Fibroblast of peridontal ligament (primary cell): ENCODE measurements around the gene EXOC2.
"Not testable (repeated sequence)": the region's sequence is repeated elsewhere in the genome, so short reads cannot be mapped to it uniquely, and the experiment has no call there.

ENCODE experiments used
- DNase-seq: peaks from one replicate; pipeline ENCODE4 v3.0.0-alpha.2; 2010; ENCODE audit errors: extremely low read depth

Gene EXOC2

DNA sequence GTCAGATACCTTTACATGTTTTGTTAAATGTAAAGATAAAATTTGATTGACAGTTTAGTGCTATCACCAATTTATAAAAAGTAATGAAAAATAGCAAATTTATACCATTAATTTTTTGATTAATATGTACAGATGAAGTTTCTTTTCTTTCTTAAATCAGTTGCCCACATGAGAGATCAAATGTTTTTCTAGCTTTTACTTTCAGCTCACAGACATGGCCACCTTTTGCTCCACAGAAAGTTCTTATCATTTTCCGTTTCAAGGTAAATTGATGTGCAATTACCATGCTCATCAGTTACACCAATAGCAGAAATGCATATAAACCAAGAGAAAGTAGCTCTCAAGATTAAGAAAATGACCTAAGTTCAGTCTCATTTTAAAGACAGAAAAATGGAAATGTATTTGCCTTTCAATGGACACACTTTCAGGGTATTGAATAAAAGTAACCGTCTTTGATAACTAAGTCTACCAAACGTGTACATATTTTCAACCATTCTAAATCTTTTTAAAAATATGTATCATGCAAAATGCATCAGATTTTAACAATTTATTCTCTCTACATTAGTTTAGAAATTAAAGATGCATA is 16.6 kb upstream of the EXOC2 start:
- peak; percentile 48 for DNase-seq

DNA sequence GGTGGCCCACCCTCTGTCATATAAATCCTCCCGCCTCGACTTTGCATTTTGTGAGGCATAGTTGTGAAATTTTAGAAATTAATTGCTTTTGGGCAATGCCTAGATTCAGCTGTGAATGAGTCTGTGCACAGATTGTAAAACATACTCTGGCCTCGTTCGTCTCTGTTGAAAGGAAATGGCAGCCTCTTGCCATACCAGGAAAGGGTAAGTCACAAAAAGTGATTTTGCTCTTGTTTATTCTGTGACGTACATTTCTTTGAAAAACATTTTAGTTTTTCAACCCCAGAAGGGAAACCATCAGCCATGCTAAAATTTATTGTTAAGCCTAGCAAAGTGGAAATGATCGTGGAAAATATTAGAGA is 15.3 kb upstream of the EXOC2 start:
- DNase-seq: peak; percentile 53

DNA sequence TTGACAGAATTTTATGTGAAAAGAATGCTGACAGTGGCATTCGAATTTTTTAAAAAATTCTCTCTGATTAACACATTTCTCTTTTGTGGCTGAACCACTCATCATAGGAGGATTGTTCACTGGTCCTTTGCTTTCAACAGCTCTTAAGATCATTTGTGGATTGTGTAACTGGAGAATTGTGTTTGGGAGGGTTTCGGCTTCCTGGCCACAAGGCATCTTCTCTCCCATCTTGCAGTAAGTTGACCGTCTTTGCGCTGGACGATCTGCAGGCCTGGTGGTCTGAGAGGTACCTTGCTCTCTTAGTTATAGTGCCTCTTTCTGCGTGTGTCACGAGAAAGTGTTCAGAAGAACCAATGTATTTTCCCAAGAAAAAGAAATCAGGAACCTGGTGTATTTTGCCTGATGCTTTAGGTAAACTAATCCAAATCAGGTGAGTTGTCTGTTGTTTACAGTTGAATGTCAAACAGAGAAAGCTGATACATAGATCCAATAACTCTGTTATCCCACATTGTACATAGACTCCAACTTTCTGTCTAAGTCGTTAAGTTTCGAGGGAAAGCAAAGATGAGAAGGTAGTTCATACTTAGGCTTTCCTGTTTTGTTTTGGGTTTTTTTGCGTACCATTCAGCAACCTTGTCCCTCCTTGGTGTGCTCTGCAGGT is 14.8 kb upstream of the EXOC2 start:
- peak; percentile 77 for DNase-seq

GRCh38 chr6:706819-707381 is 14.0 kb upstream of the EXOC2 start:
- no peak for DNase-seq

- no peak for DNase-seq
Measured at GRCh38 chr6:706146-706545, 13.2 kb upstream of the EXOC2 start.

GRCh38 chr6:705047-705446 is 12.1 kb upstream of the EXOC2 start:
- peak; percentile 45 for DNase-seq

DNA sequence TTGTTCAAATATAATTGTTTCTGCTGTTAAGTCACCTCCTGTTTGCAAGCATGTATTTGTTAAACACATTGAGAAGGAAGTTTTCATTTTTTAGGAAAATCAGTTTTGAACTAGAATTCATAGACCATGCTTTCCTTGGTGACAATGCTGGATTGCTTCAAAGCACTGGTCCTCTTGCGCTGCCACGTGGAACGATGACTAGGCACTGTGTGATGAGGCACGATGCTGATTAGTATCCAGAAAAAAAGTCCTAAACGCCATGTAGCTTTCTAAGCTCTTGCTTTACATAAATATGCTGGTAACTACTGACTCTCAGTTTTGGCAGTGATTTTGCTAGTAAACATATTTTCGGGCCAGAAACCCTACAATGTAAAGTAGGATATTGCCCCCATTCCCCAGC is 11.1 kb upstream of the EXOC2 start:
- DNase-seq: peak; percentile 89

DNA sequence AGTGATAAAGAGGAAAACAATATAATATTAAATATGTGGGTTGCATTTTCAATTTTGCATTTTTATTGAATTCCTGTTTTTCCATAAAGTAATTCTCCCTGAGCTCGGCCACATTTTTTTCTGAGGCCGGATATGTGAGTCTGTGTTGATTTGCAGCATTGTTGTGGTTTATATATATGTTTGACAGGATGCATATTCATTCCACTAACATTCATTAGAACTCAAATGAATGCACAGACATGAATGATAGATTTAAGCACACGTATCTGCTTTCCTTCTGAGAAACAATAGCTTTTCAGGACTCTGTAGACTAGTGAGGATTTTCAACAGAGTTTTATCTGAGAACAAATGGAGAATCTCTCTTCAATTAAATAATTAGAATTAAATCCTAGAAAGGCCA is 10.6 kb upstream of the EXOC2 start:
- DNase-seq: no peak

- DNase-seq: no peak
Measured at GRCh38 chr6:701700-702479, 9.0 kb upstream of the EXOC2 start.

- no peak for DNase-seq
Measured at GRCh38 chr6:701215-701614, 8.3 kb upstream of the EXOC2 start.

GRCh38 chr6:700490-700889 is 7.6 kb upstream of the EXOC2 start:
- no peak for DNase-seq

- peak; percentile 73 for DNase-seq
Measured at GRCh38 chr6:699319-699718, 6.4 kb upstream of the EXOC2 start.

DNA sequence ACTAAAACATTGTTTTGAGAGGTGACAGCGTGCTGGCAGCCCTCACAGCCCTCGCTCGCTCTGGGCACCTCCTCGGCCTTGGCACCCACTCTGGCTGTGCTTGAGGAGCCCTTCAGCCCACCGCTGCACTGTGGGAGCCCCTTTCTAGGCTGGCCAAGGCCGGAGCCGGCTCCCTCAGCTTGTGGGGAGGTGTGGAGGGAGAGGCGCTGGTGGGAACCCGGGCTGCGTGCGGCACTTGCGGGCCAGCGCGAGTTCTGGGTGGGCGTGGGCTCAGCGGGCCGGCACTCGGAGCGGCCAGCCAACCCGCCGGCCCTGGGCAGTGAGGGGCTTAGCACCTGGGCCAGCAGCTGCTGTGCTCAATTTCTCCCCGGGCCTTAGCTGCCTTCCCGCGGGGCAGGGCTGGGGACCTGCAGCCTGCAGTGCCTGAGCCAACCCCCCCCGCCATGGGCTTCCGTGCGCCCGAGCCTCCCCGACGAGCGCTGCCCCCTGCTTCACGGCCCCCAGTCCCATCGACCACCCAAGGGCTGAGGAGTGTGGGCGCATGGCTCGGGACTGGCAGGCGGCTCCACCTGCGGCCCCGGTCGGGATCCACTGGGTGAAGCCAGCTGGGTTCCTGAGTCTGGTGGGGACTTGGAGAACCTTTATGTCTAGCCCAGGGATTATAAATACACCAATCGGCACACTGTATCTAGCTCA is 1.6 kb upstream of the EXOC2 start:
- not testable (repeated sequence) for DNase-seq

- no peak for DNase-seq
Measured at GRCh38 chr6:693723-694009, 727 bp upstream of the EXOC2 start.

DNA sequence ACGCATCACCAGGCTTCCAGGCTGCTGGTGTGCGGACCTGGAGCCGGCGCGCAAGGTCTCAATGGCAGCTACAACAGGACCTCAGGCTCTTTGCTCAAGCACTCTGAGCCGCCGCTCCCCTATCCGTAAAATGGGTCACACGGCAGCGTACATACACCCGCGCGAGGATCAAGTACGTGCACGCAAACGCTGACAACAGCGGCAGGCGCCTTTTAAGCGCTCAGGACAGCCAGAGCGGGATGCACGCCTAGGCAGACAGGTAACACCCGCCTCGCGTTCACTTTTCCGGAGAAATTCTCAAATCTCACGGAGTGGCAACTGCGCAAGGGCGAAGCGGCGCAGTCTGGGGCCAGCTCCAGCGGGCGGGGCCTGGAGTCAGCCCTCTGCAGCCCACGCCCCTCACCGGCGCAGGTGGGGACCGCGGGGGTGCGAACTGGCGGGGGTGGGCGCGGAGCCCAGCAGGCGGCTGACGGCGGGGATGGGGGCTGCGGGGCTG is 535 bp downstream of the EXOC2 start:
- no peak for DNase-seq

DNA sequence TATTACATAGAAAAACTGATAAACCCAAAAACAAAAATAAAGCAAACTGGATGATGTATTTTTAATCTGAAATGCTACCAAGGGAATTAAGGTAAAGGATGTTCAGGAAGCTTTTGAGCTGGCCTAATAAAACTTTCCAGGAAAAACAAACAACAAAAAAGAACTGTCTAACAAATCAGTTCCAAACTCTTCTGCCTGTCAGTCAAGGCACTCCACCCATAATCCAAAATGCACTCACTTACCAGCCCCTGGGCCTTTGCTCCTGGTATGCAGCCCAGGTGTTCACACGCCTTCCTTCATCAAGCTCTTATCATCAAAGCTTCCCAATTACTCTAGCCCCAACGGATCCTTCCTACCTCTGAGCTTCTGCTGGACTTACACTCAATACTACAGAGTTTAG is 3.7 kb downstream of the EXOC2 start:
- DNase-seq: no peak

DNA sequence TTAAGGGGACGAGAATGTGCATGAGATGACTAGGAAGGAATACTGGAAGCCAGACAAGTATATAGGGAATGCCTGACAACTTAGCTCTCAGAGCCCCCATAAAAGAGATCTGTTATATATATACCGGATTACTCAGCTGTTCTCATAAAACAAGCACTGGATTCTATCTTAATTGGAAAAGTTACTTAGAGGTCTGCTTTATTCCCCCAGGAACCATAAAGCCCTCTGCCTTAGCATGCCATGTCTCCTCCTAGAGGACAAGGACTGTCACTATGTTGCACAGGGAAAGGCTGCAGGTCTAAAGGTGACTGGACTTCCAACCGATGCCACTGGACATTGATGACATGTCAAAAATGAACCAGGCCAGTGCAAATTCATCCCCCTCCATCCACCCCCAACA is 6.4 kb downstream of the EXOC2 start:
- DNase-seq: peak; percentile 38

- peak; percentile 47 for DNase-seq
Measured at GRCh38 chr6:684831-685636, 7.9 kb downstream of the EXOC2 start.

DNA sequence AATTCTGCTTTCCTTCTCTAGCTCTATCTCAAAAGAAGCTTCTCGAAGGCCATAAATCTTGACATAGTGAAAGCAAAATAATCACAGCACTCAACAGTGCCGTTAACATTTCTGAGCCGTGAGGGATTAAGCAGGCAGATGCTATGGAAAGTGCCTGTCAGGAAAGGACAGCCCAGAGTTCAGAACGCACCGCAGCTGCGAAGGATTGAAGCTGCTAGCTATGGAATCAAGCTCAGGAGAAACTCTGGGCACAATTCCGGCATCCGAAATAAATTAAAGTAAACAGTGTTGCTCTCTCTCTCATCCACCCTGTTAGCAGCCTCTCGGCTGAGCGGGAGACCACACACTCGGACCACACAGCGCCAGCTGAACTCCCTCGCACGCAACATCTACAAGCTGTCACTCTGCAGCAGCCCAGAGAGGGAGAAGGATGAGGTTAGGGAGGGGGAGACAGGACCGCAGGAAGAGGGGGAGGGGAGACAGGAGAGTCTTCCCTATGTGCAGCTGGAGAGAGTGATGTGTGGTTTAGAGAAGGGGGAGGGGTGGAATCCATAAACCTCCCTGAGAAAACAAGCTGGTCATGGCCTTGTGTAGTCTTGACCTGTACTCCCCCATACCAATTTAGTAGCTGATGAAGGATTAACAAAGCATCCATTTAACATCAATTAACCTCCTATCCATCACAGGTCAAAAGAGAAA is 9.0 kb downstream of the EXOC2 start:
- DNase-seq: peak; percentile 87

GRCh38 chr6:680666-681340 is 12.1 kb downstream of the EXOC2 start:
- no peak for DNase-seq
